Neutrophil (primary cell): ENCODE data around the gene AGRN.
A peak's percentile ranks its signal among the peaks of the same experiment; 100 is the strongest.
"Not testable (repeated sequence)": the region's sequence is repeated elsewhere in the genome, so short reads cannot be mapped to it uniquely, and the experiment has no call there.

Experiments used
- H3K27ac ChIP-seq: fragments of 200-600 bp; sonication (generic); 2 replicates; pipeline ENCODE4 v1.5.1; 2016; ENCODE audit warnings: mild to moderate bottlenecking, moderate library complexity
- H3K27me3 ChIP-seq: fragments of 200-600 bp; sonication (generic); 2 replicates; pipeline ENCODE4 v1.6.0; 2016; ENCODE audit warnings: mild to moderate bottlenecking
- H3K36me3 ChIP-seq: fragments of 200-600 bp; sonication (generic); 2 replicates; pipeline ENCODE4 v1.5.1; 2017
- H3K4me1 ChIP-seq, 2 experiments: fragments of 200-600 bp in 1 of 2; sonication (generic) in 1 of 2; 1 replicate in 1 of 2; 2 replicates in 1 of 2; pipeline versions ENCODE4 v1.5.1 to v1.6.1; 2013 to 2016; ENCODE audit warnings: low read depth in 1 of 2, low read length in 1 of 2, mild to moderate bottlenecking in 1 of 2, moderate library complexity in 1 of 2; ENCODE audit not compliant: control insufficient read depth in 1 of 2, insufficient read depth in 1 of 2
- H3K4me3 ChIP-seq, 2 experiments: fragments of 200-600 bp in 1 of 2; sonication (generic) in 1 of 2; 1 replicate in 1 of 2; 2 replicates in 1 of 2; pipeline ENCODE4 v1.5.1; 2013 to 2016; ENCODE audit warnings: low read depth in 1 of 2, low read length in 1 of 2, mild to moderate bottlenecking in 1 of 2, moderate library complexity in 1 of 2
- H3K9me3 ChIP-seq: fragments of 200-600 bp; sonication (generic); 2 replicates; pipeline ENCODE4 v1.5.1; 2016
- TF ChIP-seq, protein P1 (sequence below): fragments of 200-600 bp; sonication (generic); IDR thresholded peaks from 2 replicates; pipeline ENCODE4 v1.5.1; 2016; ENCODE audit warnings: antibody characterized with exemption

Gene AGRN

DNA sequence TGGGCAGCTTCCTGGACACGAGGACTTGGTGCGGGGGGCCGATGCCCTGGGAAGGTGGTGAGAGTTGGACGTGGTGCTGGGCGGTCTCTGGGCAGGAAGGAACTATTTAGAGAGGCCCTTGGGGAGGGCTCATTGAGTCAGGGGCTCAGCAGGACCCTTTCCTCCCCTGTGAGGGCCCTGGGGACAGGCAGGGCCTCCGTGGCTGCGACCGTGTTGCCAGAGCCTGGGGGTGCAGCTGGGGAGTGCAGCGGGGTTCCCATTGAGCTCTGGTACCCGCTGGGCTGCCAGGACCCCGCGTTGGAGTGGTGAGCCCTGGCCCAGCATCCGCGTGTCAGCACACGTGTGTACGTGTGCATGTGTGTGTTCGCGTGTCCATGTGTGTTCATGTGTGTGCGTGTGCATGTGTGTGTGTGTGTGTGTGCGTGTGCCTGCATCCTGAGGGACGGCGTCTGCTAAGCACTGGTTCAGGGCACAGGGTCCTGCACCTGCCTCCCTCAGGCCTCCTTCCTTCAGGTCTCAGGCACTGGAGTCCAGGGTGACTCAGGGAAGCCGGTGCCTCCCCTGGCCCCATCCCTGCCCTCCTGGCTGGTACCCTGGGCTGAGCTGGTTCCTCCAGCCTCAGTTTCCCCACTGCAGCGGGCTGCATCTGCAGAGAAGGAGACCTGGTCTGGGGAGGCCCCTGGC, 43.5 kb downstream of the AGRN start:
- Histone ChIP-seq H3K27ac (no peak overlapping the region), H3K36me3 (no peaks in the 10 kb centered on the region), H3K4me3 (no peak overlapping the region), H3K9me3 (no peaks in the 10 kb centered on the region), H3K27me3 (peaks cover 97% of the 10 kb centered on the region), H3K4me1 (peaks cover 6 to 12% of the 10 kb centered on the region in 2 experiments)
- TF ChIP-seq, protein P1, sequence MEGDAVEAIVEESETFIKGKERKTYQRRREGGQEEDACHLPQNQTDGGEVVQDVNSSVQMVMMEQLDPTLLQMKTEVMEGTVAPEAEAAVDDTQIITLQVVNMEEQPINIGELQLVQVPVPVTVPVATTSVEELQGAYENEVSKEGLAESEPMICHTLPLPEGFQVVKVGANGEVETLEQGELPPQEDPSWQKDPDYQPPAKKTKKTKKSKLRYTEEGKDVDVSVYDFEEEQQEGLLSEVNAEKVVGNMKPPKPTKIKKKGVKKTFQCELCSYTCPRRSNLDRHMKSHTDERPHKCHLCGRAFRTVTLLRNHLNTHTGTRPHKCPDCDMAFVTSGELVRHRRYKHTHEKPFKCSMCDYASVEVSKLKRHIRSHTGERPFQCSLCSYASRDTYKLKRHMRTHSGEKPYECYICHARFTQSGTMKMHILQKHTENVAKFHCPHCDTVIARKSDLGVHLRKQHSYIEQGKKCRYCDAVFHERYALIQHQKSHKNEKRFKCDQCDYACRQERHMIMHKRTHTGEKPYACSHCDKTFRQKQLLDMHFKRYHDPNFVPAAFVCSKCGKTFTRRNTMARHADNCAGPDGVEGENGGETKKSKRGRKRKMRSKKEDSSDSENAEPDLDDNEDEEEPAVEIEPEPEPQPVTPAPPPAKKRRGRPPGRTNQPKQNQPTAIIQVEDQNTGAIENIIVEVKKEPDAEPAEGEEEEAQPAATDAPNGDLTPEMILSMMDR: no peak

DNA sequence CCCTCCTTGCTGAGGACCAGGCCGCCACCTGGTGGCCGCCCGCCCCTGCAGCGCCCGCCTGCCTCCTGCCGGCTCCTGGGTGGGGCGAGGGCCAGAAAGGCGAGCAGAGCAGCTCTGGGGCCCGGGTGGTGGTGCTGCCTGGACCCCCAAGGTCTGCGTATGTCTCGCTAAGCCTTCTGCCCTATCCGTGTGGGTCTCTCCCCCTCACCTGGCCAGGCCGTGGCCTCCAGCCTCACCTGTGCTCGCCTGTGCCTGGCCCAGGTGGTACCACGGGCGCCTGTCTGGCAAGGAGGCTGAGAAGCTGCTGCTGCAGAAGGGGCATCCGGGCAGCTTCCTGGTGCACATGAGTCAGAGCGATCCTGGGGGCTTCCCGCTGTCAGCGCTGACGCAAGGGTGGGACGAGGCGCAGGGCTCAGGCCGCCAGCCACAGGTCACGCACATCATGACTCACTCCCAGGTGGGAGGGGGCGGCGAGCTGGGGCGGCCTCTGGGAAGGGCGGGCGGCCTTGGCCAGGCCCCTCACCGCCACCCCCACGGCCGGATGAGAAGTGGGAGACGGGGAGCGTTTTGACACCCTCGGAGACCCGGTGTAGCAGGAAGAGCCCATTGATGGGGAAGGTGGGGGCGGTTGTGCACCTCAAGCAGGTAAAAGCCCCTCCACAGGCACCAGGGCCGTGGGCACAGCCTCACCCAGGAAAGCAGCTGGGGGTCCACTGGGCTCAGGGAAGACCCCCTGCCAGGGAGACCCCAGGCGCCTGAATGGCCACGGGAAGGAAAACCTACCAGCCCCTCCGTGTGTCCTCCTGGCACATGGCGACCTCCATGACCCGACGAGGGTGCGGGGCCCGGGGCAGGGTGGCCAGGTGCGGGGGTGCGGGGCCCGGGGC, 44.3 kb downstream of the AGRN start:
- TF ChIP-seq, protein P1: peak; percentile 33
- Histone ChIP-seq H3K27me3 (peaks cover 97% of the 10 kb centered on the region), H3K36me3 (no peaks in the 10 kb centered on the region), H3K4me3 (no peak overlapping the region), H3K27ac (no peak overlapping the region), H3K4me1 (peaks cover 6 to 14% of the 10 kb centered on the region in 2 experiments), H3K9me3 (no peaks in the 10 kb centered on the region)

DNA sequence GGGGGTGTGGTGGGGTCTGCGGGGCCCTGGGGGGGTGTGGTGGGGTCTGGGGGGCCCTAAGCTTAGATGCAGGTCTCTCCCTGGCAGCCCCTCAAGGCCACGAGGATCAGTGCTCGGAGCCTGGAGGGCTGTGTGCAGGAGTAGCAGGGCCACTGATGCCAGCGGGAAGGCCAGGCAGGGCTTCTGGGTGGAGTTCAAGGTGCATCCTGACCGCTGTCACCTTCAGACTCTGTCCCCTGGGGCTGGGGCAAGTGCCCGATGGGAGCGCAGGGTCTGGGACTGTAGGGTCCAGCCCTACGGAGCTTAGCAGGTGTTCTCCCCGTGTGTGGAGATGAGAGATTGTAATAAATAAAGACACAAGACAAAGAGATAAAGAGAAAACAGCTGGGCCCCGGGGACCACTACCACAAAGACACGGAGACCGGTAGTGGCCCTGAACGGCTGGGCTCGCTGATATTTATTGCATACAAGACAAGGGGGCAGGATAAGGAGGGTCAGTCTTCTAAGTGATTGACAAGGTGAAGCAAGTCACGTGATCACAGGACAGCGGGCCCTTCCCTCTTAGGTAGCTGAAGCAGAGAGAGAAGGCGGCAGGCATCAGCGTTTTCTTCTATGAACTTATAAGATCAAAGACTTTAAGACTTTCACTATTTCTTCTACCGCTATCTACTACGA, 45.5 kb downstream of the AGRN start:
- Histone ChIP-seq H3K27ac (no peak overlapping the region), H3K27me3 (peaks cover 97% of the 10 kb centered on the region), H3K4me1 (peaks cover 0 to 10% of the 10 kb centered on the region in 2 experiments), H3K4me3 (no peak overlapping the region), H3K9me3 (no peaks in the 10 kb centered on the region), H3K36me3 (no peaks in the 10 kb centered on the region)
- TF ChIP-seq, protein P1: no peak

DNA sequence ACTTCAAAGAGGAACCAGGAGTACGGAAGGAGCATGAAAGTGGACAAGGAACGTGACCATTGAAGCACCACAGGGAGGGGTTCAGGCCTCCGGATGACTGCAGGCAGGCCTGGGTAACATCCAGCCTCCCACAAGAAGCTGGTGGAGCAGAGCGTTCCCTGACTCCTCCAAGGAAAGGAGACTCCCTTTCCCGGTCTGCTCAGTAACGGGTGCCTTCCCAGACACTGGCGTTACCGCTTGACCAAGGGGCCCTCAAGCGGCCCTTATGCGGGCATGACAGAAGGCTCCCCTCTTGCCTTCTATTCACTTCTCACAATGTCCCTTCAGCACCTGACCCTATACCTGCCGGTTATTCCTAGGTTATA, 46.0 kb downstream of the AGRN start:
- not testable (repeated sequence) for H3K36me3 ChIP-seq, H3K9me3 ChIP-seq, H3K4me3 ChIP-seq, H3K4me1 ChIP-seq, H3K27ac ChIP-seq
- H3K27me3 ChIP-seq: peaks cover 97% of the 10 kb centered on the region

DNA sequence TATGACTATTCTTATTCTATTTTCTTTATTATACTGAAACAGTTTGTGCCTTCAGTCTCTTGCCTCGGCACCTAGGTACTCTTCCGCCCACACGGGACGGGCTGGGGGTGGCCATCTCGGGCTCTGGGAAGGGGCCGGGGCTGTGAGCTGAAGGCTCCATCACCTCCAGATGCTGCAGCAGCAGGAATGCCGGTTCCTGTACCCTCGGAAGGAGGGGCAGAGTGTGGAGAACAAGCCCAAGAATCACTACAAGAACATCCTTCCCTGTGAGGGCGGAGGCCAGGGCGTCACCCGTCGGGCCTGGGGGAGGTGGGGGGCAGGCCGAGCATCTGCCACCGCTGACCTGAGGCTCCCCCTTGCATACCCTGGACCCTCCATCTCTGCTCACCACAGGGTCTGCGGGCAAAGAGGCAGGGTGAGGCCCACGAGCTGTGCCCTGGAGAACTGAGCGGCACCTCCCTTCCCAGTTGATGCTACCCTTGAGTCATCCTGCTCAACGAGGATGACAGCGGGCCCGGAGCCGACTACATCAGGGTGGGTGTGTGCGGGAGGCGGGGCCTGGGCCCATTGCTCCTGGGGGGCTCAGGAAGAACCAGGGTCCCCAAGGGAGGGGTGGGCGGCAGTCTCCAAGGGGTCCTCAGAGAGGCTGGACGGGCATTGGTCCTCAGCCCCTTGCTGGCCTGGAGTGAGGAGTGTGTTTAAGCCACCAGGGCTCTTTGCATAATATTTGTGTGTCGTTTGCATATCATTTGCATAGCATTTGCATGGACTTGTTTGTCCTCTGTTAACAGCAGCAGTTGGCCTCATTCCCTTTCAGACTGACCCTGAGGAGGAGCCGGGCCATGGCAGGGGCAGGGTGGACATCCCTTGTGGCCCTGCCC, 46.7 kb downstream of the AGRN start:
- H3K9me3 ChIP-seq: no peaks in the 10 kb centered on the region
- peaks cover 97% of the 10 kb centered on the region for H3K27me3 ChIP-seq
- peaks cover 0 to 10% of the 10 kb centered on the region in 2 experiments for H3K4me1 ChIP-seq
- no peak overlapping the region for H3K27ac ChIP-seq
- H3K4me3 ChIP-seq: no peak overlapping the region
- H3K36me3 ChIP-seq: no peaks in the 10 kb centered on the region
- TF ChIP-seq, protein P1: no peak
